ENCODE measurements around the gene UNCX.

- no peak for TF ChIP-seq YY1 (IDR thresholded peaks at IDR 0.05; ENCODE audit: insufficient read depth, insufficient read length)
- TF ChIP-seq SUZ12 (IDR thresholded peaks at IDR 0.05; ENCODE audit: extremely low read depth, insufficient read depth, insufficient read length), result no peak
- TF ChIP-seq ZNF274 (IDR thresholded peaks at IDR 0.05; ENCODE audit: low read depth, low read length), result no peak
These were observed 23.2 kb downstream of the UNCX start for GRCh38 chr7:1255817-1256340.

Measured in NT2/D1 (cell line).